Measurements from ENCODE around the gene PDE4D.

- TF ChIP-seq EZH2 (IDR thresholded peaks at IDR 0.05; ENCODE audit: borderline replicate concordance, insufficient read depth, low read depth, low read length, poor library complexity, severe bottlenecking) (no peak), CTCF (IDR thresholded peaks at IDR 0.05) (no peak)
Measured at GRCh38 chr5:59484618-59485017, 408.9 kb downstream of the PDE4D start.
